Mucosa of rectum (tissue), 2 donors: ENCODE results near the gene LRRC75B.

Source experiments
- H3K27ac ChIP-seq, 2 donors: one replicate each; pipeline ENCODE4 v1.7.0; 2013; ENCODE audit warnings: inconsistent platforms in 2 of 2, low read depth in 2 of 2, low read length in 2 of 2
- H3K27me3 ChIP-seq, 2 donors: one replicate each; pipeline ENCODE4 v1.7.0; 2013; ENCODE audit warnings: low read length in 2 of 2; ENCODE audit not compliant: control insufficient read depth in 2 of 2, insufficient read depth in 2 of 2
- H3K36me3 ChIP-seq, 2 donors: one replicate each; pipeline ENCODE4 v1.7.0; 2013; ENCODE audit warnings: low read length in 2 of 2; ENCODE audit not compliant: control insufficient read depth in 2 of 2, insufficient read depth in 2 of 2
- H3K4me1 ChIP-seq, 2 donors: one replicate each; pipeline ENCODE4 v1.7.0; 2013; ENCODE audit warnings: low read length in 2 of 2, mild to moderate bottlenecking in 1 of 2; ENCODE audit not compliant: control insufficient read depth in 2 of 2, insufficient read depth in 2 of 2
- H3K4me3 ChIP-seq, 2 donors: one replicate each; pipeline ENCODE4 v1.7.0; 2013; ENCODE audit warnings: low read length in 2 of 2
- H3K9ac ChIP-seq, 2 donors: one replicate each; pipeline ENCODE4 v1.7.0; 2013; ENCODE audit warnings: low read length in 2 of 2, low read depth in 1 of 2, mild to moderate bottlenecking in 1 of 2
- H3K9me3 ChIP-seq, 2 donors: one replicate each; pipeline ENCODE4 v1.7.0; 2013; ENCODE audit warnings: low read length in 2 of 2; ENCODE audit not compliant: control insufficient read depth in 2 of 2
- donor health status: healthy.
- donor health status: Normal muscosa, but diverticular disease.

LRRC75B gene

DNA sequence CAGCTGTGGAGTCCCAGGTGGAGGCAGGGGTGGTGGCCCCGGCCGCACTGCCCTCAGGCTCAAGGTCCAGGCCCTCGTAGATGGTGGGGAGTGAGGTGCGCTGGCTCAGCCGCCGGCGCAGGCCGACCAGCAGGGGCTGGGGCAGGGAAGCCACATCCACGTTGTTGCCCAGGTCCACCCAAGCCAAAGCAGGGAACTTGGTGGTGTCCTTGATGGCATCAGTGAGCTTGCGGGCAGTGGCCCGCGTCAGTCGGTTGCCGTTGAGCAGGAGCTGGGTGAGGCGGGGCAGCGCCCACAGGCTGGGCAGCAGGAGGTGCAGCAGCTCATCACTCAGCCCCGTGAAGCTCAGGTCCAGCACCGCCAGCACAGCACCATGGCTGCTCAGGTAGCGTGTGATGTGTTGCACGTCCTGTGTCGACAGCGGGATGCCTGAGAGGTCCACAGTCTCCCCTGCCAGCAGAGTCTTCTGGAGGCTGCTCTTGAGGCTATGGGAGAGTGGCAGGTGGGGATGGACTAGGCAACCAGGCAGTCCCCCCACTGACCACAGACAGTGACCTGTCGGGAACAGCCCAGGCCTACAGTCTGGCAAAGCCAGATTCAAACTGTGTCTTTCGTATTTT lies 6.8 kb downstream of the LRRC75B start:
- H3K4me3 ChIP-seq, result no peak overlapping the region
- H3K9ac ChIP-seq, result no peak overlapping the region
- peaks cover 10 to 14% of the 10 kb centered on the region in 2 donors for H3K4me1 ChIP-seq
- peaks cover 5 to 17% of the 10 kb centered on the region in 2 donors for H3K36me3 ChIP-seq
- H3K27me3 ChIP-seq, result no peaks in the 10 kb centered on the region
- H3K27ac ChIP-seq, result no peak overlapping the region
- no peaks in the 10 kb centered on the region for H3K9me3 ChIP-seq

DNA sequence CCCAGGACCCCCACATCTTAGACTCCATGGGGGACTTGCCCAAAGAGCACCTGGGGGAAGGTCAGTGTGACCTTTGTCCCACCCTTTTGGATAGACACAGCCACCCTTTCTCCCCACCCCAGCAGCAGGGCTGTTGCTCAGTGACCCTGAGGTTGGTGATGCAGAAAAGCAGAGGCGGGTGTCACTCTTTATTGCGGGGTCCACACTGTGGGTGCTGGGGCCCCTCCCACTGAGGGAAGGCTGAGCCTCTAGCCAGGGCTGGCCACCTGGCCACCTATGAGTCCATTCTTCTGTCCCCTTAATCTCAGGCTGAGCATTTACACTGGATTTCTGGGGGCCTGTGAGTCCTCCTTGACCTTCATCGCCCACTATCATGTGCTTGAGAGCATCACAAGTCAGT lies 7.4 kb downstream of the LRRC75B start:
- no peaks in the 10 kb centered on the region for H3K9me3 ChIP-seq
- H3K36me3 ChIP-seq, result peaks cover 5 to 17% of the 10 kb centered on the region in 2 donors
- no peak overlapping the region for H3K27ac ChIP-seq
- H3K9ac ChIP-seq, result no peak overlapping the region
- no peaks in the 10 kb centered on the region for H3K27me3 ChIP-seq
- H3K4me1 ChIP-seq, result peaks cover 10 to 14% of the 10 kb centered on the region in 2 donors
- no peak overlapping the region for H3K4me3 ChIP-seq

DNA sequence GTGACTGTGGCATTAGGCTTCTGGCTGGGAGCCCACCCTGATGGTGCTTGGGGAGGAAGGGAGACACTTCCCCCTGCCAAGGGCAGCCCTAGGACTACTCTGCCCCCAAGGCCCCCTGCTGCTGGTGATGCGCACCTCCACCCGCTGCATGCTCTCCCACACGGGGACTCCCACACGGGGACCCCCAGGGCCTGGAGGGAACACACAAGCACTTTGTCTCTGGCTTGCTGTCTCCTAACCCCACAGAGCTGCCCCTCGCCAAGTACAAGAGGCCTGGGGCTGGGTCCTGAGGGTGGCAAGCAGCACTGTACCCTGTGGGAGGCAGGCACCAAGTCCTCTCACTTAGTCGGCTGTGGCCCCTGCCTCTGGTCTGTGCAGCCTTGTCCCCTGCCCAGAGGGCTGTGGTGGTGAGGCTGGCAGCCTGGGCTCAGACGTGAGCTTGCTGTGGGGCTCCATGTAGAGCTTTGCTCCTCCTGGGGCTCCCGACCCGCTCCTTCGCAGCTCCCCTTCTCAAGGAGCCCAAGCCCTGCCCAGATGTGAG lies 7.9 kb downstream of the LRRC75B start:
- Histone ChIP-seq H3K27ac (no peak overlapping the region), H3K9me3 (no peaks in the 10 kb centered on the region), H3K4me1 (peaks cover 10 to 14% of the 10 kb centered on the region in 2 donors), H3K9ac (no peak overlapping the region), H3K27me3 (no peaks in the 10 kb centered on the region), H3K36me3 (peaks cover 5 to 17% of the 10 kb centered on the region in 2 donors), H3K4me3 (no peak overlapping the region)

GRCh38 chr22:24584166-24584790 lies 8.6 kb downstream of the LRRC75B start:
- no peak overlapping the region for H3K4me3 ChIP-seq
- H3K9me3 ChIP-seq, result no peaks in the 10 kb centered on the region
- peaks cover 5 to 17% of the 10 kb centered on the region in 2 donors for H3K36me3 ChIP-seq
- H3K4me1 ChIP-seq, result peaks cover 10 to 19% of the 10 kb centered on the region in 2 donors
- H3K27ac ChIP-seq, result peak overlapping the region in 1 of 2 donors; percentile 24
- H3K9ac ChIP-seq, result peak overlapping the region; percentile 17 to 25
- no peaks in the 10 kb centered on the region for H3K27me3 ChIP-seq

GRCh38 chr22:24583221-24584165 lies 9.4 kb downstream of the LRRC75B start:
- Histone ChIP-seq H3K4me3 (peak overlapping the region in 1 of 2 donors; percentile 5), H3K9me3 (no peaks in the 10 kb centered on the region), H3K27ac (peak overlapping the region; percentile 24 to 45), H3K36me3 (peaks cover under 1 to 17% of the 10 kb centered on the region in 2 donors), H3K4me1 (peaks cover 14 to 27% of the 10 kb centered on the region in 2 donors), H3K27me3 (no peaks in the 10 kb centered on the region), H3K9ac (peak overlapping the region; percentile 17 to 49)

DNA sequence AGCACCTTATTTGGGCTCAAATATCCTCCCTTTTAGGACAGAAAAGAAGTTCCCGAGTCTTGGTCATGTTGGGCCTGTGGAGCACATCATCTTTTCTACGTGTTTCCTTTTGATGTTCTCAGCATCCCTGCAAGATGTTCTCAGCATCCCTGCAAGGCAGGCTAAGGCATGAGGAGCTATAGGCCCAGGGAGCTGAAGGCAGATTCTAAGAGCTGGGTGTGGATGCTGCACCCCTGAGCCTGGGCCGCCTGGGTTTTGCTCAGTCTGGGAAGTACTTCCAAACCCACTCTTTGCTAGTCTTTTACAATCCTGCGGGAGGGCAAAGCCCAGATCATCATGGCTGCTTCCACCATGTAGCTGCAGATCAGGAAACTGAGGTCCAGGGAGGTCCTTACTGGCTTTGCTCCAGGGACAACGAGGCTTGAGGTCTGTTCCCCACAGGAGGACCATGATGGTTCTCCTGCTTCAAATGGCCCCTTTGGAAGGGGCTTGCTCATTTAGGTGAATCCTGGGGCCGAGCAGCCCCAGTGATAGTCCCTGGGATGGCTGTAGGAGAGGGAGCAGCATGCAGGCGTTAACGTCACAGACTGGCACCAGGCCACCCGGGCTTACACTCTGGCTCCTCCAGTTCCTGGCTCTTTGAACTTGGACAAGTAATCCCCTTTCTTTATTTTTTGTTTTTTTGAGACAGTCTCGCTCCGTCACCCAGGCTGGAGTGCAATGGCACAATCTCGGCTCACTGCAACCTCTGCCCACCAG lies 10.6 kb downstream of the LRRC75B start:
- H3K36me3 ChIP-seq, result peaks cover 0 to 6% of the 10 kb centered on the region in 2 donors
- no peak overlapping the region for H3K27ac ChIP-seq
- H3K27me3 ChIP-seq, result no peaks in the 10 kb centered on the region
- no peak overlapping the region for H3K4me3 ChIP-seq
- H3K4me1 ChIP-seq, result peaks cover 19 to 30% of the 10 kb centered on the region in 2 donors
- no peaks in the 10 kb centered on the region for H3K9me3 ChIP-seq
- no peak overlapping the region for H3K9ac ChIP-seq

DNA sequence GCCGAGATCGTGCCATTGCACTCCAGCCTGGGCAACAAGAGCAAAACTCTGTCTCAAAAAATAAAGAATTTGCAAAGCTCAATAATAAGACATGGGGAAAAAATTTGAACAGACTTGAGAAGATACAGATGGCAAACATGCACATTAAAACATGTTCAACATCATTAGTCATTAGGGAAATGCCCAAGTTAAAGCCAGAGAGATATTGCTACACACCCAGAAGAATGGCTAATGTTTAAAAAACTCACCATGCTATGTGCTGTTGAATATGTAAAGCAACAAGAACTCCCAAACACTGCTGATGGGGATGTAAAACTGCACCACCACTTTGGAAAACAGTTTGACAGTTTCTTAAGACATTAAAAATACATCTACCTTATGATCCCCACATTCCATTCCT lies 12.6 kb downstream of the LRRC75B start:
- no peaks in the 10 kb centered on the region for H3K27me3 ChIP-seq
- no peaks in the 10 kb centered on the region for H3K36me3 ChIP-seq
- H3K4me3 ChIP-seq, result no peak overlapping the region
- no peaks in the 10 kb centered on the region for H3K9me3 ChIP-seq
- H3K27ac ChIP-seq, result no peak overlapping the region
- H3K9ac ChIP-seq, result no peak overlapping the region
- H3K4me1 ChIP-seq, result peaks cover 19 to 37% of the 10 kb centered on the region in 2 donors

GRCh38 chr22:24579258-24579601 lies 13.6 kb downstream of the LRRC75B start:
- Histone ChIP-seq H3K9me3 (no peaks in the 10 kb centered on the region), H3K4me3 (no peak overlapping the region), H3K27me3 (no peaks in the 10 kb centered on the region), H3K4me1 (peaks cover 19 to 36% of the 10 kb centered on the region in 2 donors), H3K36me3 (peaks cover 0 to 4% of the 10 kb centered on the region in 2 donors), H3K9ac (no peak overlapping the region), H3K27ac (peak overlapping the region; percentile 70 to 78)

- H3K27ac ChIP-seq, result peak overlapping the region; percentile 70 to 78
- H3K36me3 ChIP-seq, result peaks cover 5 to 10% of the 10 kb centered on the region in 2 donors
- peaks cover 14 to 31% of the 10 kb centered on the region in 2 donors for H3K4me1 ChIP-seq
- no peaks in the 10 kb centered on the region for H3K27me3 ChIP-seq
- peak overlapping the region in 1 of 2 donors; percentile 9 for H3K9ac ChIP-seq
- H3K4me3 ChIP-seq, result no peak overlapping the region
- H3K9me3 ChIP-seq, result no peaks in the 10 kb centered on the region
These were observed 14.3 kb downstream of the LRRC75B start for GRCh38 chr22:24578355-24579257.
